Activated naive CD4-positive, alpha-beta T cell treated with Interleukin-2 at 50 U/mL for 16 hours (primary cell): ENCODE measurements around the gene NECTIN2.
"Not testable (repeated sequence)": the region's sequence is repeated elsewhere in the genome, so short reads cannot be mapped to it uniquely, and the experiment has no call there.

ENCODE experiments used
- DNase-seq: peaks from one replicate; pipeline ENCODE4 v3.0.0-alpha.2; 2020

NECTIN2 gene

GRCh38 chr19:44817725-44818465 lies 28.2 kb upstream of the NECTIN2 start:
- no peak for DNase-seq

GRCh38 chr19:44818466-44819031 lies 27.5 kb upstream of the NECTIN2 start:
- no peak for DNase-seq

- no peak for DNase-seq
These were observed 26.8 kb upstream of the NECTIN2 start for GRCh38 chr19:44819246-44819832.

DNA sequence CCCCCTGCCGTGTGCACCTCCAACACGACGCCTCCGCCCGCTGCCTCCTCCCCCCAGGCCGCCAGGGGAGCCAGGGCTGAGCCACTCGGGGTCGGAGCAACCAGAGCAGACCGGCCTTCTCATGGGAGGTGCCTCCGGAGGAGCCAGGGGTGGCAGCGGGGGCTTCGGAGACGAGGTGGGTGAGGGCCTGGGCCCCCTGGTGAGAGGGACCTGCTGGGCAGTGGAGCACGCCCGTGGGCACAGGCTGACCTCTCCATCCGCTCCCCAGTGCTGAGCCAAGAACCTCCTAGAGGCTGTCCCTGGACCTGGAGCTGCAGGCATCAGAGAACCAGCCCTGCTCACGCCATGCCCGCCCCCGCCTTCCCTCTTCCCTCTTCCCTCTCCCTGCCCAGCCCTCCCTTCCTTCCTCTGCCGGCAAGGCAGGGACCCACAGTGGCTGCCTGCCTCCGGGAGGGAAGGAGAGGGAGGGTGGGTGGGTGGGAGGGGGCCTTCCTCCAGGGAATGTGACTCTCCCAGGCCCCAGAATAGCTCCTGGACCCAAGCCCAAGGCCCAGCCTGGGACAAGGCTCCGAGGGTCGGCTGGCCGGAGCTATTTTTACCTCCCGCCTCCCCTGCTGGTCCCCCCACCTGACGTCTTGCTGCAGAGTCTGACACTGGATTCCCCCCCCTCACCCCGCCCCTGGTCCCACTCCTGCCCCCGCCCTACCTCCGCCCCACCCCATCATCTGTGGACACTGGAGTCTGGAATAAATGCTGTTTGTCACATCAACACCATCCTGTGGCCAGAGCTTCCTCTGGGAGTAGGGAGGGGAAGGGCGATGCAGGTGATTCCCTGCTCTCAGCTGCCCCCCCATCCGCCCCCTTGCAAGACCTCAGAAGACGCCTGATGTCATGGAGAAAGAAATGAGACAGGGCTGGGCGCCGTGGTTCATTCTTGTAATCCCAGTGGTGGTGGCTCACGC lies 25.2 kb upstream of the NECTIN2 start:
- DNase-seq, result no peak

DNA sequence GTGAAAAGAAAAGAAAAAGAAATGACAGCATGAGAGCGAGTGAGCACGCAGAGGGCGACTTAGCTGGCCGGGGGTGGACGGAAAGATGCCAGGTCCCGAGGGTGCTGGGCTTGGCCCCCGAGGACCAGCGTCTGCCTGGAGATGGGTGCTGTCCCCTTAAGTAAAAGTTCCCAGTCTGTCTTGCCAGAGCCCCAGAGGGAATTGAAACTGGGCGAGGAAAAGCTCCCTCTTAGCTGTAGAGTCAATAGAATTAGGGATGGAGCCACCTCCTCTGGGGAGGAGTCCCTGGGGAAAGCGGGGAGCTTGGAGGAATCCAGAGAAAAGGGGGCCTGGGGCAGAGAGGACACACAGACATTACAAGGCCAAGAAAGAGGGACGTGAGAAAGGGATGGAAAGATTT lies 23.9 kb upstream of the NECTIN2 start:
- no peak for DNase-seq

DNA sequence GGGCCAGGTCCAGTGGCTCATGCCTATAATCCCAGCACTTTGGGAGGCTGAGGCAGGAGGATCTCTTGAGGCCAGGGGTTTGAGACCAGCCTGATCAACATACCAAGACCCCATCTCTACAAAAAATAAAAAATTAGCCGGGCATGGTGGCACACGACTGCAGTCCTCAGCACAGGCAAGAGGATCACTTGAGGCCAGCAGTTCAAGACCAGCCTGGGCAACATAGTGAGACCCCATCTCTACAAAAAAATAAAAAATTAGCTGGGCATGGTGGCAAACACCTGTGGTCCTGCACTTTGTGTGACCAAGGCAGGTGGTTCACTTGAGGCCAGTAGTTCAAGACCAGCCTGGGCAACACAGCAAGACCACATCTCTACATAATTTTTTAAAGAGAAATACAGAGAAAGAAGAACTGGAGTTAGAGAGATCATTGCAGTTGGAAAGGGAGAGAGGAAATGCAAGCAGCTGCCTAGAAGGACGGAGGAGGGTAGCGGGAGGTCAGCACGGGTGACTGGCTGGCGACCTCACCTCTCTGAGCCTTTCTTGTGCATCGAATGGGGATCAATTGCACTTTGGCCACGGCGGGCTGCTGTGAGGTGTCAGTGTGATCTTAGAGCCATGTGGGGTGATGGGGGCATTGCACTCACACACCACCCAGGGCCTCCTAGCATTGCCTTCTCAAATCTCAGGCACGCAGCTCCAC lies 23.3 kb upstream of the NECTIN2 start:
- no peak for DNase-seq

- DNase-seq, result no peak
These were observed 22.8 kb upstream of the NECTIN2 start for GRCh38 chr19:44823373-44823698.

- DNase-seq, result no peak
These were observed 21.3 kb upstream of the NECTIN2 start for GRCh38 chr19:44824761-44825160.

DNA sequence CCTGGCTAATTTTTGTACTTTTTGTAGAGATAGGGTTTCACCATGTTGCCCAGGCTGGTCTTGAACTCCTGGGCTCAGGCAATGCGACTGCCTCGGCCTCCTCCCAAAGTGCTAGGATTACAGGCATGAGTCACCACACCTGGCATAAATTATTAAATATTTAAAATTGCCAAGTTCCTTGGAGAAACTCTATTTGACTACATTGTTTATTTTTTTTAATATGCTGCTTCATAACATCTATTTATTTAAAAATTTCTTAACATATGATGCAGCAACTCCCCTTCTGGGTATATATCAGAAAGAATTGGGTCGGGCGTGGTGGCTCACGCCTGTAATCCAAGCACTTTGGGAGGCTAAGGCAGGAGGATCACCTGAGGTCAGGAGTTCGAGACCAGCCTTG lies 13.2 kb upstream of the NECTIN2 start:
- not testable (repeated sequence) for DNase-seq

GRCh38 chr19:44834399-44834798 lies 11.7 kb upstream of the NECTIN2 start:
- DNase-seq, result not testable (repeated sequence)

- DNase-seq, result no peak
These were observed 6.8 kb upstream of the NECTIN2 start for GRCh38 chr19:44839276-44839675.

- no peak for DNase-seq
These were observed 5.3 kb upstream of the NECTIN2 start for GRCh38 chr19:44840811-44841210.

- peak; percentile 6 for DNase-seq
These were observed 4.9 kb upstream of the NECTIN2 start for GRCh38 chr19:44841231-44841630.

GRCh38 chr19:44845286-44845611 lies 848 bp upstream of the NECTIN2 start:
- no peak for DNase-seq

- no peak for DNase-seq
These were observed 502 bp downstream of the NECTIN2 start for GRCh38 chr19:44846455-44847143.

DNA sequence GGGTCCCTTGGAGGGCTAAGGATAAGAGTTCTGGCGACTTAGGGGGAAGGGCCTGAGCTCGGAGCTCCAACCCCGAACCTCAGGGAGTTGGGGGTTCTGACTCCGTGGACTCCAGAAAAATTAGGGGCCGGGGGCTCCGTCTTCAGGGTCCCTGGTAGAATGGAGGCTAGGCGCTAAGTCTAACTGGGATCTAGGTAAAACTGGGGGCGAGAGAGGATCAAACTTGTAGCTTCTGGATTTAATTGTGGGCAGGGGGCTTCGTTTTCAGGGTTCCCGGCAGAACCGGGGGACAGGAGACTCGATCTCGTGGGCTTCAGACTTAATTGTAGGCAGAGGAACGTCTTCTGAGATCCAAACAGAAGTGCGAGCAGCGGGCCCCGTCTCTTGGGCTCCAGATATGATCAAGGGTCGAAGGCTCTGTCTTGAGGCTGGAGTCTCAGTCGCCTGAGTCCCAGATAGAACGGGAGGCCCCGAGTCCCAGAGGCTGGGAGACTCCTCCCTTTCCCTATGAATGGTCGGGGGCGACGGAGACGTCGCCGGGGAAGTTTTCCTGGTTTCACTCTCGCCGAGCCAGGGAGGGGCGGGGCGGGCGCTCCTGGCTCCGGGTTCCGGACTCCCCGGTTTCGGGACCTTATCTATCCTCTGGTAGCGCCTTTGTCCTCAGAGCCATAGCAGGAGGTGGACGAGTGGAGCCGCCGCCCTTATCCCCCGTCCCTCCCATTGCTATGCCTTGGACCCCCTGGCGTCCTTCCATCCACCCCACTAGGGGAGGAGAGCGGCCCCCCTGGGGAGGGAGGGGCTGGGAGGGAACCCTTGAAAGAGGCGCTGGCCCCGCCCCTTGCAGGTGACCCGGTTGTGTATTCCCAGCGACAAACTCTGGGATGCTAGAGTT lies 1.3 kb downstream of the NECTIN2 start:
- no peak for DNase-seq

GRCh38 chr19:44848036-44848811 lies 2.1 kb downstream of the NECTIN2 start:
- DNase-seq, result no peak

DNA sequence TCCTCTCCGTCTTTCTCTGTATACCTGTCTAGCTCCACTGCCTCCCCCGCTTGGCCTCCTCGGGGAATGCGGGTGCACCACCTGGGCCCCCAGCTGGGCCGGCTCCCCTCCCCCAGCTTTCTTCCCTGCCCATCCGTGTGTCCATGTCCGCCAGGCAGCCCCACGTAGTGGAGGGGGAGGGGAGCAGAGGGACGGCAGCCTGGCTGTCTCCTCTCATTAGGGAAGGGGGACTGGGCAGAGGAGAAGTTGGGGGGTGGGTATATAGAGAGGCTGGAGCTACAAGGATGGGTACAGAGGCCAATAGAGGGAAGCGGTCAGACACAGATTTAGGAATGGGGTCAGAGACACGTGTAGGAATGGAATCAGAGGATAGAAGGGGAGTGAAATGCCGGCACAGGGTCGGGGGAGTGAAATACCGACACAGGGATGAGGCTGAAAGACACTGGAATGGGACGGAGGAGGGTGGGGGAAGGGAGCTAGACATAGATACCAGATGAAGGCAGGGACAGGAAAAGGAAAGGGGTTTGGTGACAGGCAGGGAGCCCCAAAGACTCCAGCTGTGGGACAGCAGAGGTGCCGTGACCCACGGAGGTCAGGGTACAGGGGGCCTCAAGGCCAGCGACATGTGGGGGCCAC lies 2.8 kb downstream of the NECTIN2 start:
- no peak for DNase-seq

- DNase-seq, result no peak
These were observed 4.6 kb downstream of the NECTIN2 start for GRCh38 chr19:44850641-44851109.

GRCh38 chr19:44851427-44851826 lies 5.3 kb downstream of the NECTIN2 start:
- DNase-seq, result no peak
